K562 (cell line): ENCODE data around the gene CHST12. TPM values are rescaled to one million over a fixed set of nuclear protein-coding genes. Genes with fewer than 3 reads are reported as not detected.
A peak's percentile ranks its signal among the peaks of the same experiment; 100 is the strongest.

ENCODE experiments used
- ATAC-seq: fragments of 200-7000 bp; cut with Tn5 transposase; 3 replicates; pipeline ENCODE4 v1.9.1; 2020; ENCODE audit warnings: moderate library complexity
- BruUV-seq: library from RNA; stranded (reverse); fragments of 400-500 nt; replicated peaks from 2 replicates; lab custom pipeline; 2021; lab: Mats Ljungman, UMichigan
- CTCF ChIA-PET: fragments of 300-600 bp; formaldehyde crosslinking; extraction: SDS; loops from one replicate; lab custom pipeline; 2021; ENCODE audit warnings: low intra/inter-chr PET ratio; lab: Yijun Ruan, JAX
- POLR2A ChIA-PET: fragments of 300-600, 350-650 bp; sonication (Branson Sonifier 250); formaldehyde crosslinking; extraction: SDS; loops from one replicate; lab custom pipeline; 2021; ENCODE audit warnings: antibody characterized with exemption, inconsistent platforms; lab: Yijun Ruan, JAX
- DNase-seq, 4 experiments: peaks; one replicate each; pipeline versions ENCODE4 v3.0.0 to v3.0.0-alpha.2; 2011 to 2018; ENCODE audit warnings: low spot score in 3 of 4, mixed read lengths in 3 of 4; ENCODE audit errors: extremely low read depth in 1 of 4
- FAIRE-seq: peaks from 2 replicates; lab custom pipeline; 2011; peaks lifted over from hg19 to GRCh38; lab: Jason Lieb, UNC
- H2AFZ ChIP-seq: 2 replicates; pipeline ENCODE4 v1.6.0; 2011; ENCODE audit warnings: low read depth, low read length, control low read depth, inconsistent platforms
- H3K27ac ChIP-seq: fragments of 200-600 bp; 3 replicates; pipeline ENCODE4 v1.8.0; 2011; ENCODE audit warnings: low read depth, mild to moderate bottlenecking, control low read depth, inconsistent platforms, low read length, moderate library complexity, mixed read lengths; ENCODE audit errors: extremely low read depth
- H3K27me3 ChIP-seq, 2 experiments: fragments of 300-600 bp in 1 of 2; 2 replicates in 1 of 2; 3 replicates in 1 of 2; pipeline versions ENCODE4 v1.6.0 to v1.8.0; 2011; ENCODE audit warnings: inconsistent platforms in 2 of 2, low read length in 2 of 2, mild to moderate bottlenecking in 1 of 2, mixed read lengths in 1 of 2, moderate library complexity in 1 of 2; ENCODE audit not compliant: control insufficient read depth in 2 of 2, insufficient read depth in 2 of 2
- H3K36me3 ChIP-seq: fragments of 300-600 bp; 3 replicates; pipeline ENCODE4 v1.8.0; 2011; ENCODE audit warnings: mild to moderate bottlenecking, low read length, inconsistent platforms; ENCODE audit not compliant: control insufficient read depth, insufficient read depth
- H3K4me1 ChIP-seq, 2 experiments: fragments of 200-600 bp in 1 of 2; replicated peaks in 1 of 2; 2 replicates in 1 of 2; 3 replicates in 1 of 2; pipeline versions ENCODE4 v1.5.1 to v1.8.0; 2011; ENCODE audit warnings: inconsistent platforms in 2 of 2, low read length in 2 of 2, mild to moderate bottlenecking in 1 of 2, mixed read lengths in 1 of 2, moderate library complexity in 1 of 2; ENCODE audit not compliant: control insufficient read depth in 2 of 2, insufficient read depth in 2 of 2
- H3K4me2 ChIP-seq: 2 replicates; pipeline ENCODE4 v1.6.1; 2011; ENCODE audit warnings: low read length, control low read depth, inconsistent platforms, mixed read lengths; ENCODE audit not compliant: insufficient read depth
- H3K4me3 ChIP-seq: fragments of 200-600 bp; sonication (generic), shearing (Covaris generic); 2 replicates; pipeline ENCODE4 v1.5.1; 2016; ENCODE audit warnings: control low read depth, inconsistent platforms
- H3K79me2 ChIP-seq: fragments of 200-600 bp; 3 replicates; pipeline ENCODE4 v1.8.0; 2011; ENCODE audit warnings: low read length, inconsistent platforms; ENCODE audit not compliant: control insufficient read depth, insufficient read depth
- H3K9ac ChIP-seq, 2 experiments: 2 replicates each; pipeline versions ENCODE4 v1.6.0 to v1.6.1; 2011; ENCODE audit warnings: low read depth in 2 of 2, low read length in 2 of 2, control low read depth in 1 of 2, inconsistent platforms in 1 of 2, mild to moderate bottlenecking in 1 of 2, mixed read lengths in 1 of 2; ENCODE audit not compliant: insufficient read depth in 1 of 2
- H3K9me1 ChIP-seq: one replicate; pipeline ENCODE4 v1.6.0; 2011; ENCODE audit warnings: inconsistent platforms, mild to moderate bottlenecking, low read length, moderate library complexity; ENCODE audit not compliant: control insufficient read depth, insufficient read depth
- H3K9me3 ChIP-seq: replicated peaks from 2 replicates; pipeline ENCODE4 v1.5.1; 2011; ENCODE audit warnings: low read depth, low read length, inconsistent platforms; ENCODE audit not compliant: control insufficient read depth, insufficient read depth
- H4K20me1 ChIP-seq: replicated peaks from 2 replicates; pipeline ENCODE4 v1.6.1; 2011; ENCODE audit warnings: low read length, inconsistent platforms, mixed read lengths; ENCODE audit not compliant: control insufficient read depth, insufficient read depth
- BHLHE40 ChIP-seq: IDR thresholded peaks from 2 replicates; pipeline ENCODE4 v1.6.1; 2011; ENCODE audit warnings: low read length, improper control_type of control experiment
- L3MBTL2 ChIP-seq: fragments of 450-650 bp; IDR thresholded peaks from 2 replicates; pipeline ENCODE4 v1.6.1; 2016; ENCODE audit warnings: mild to moderate bottlenecking, moderate library complexity
- MEF2D ChIP-seq: conservative IDR thresholded peaks from 2 replicates; pipeline ENCODE4 v1.6.1; 2016; ENCODE audit warnings: low read depth, missing genetic modification characterization, missing compliant biosample characterization
- POLR2G ChIP-seq: fragments of 200-400 bp; formaldehyde crosslinking; IDR thresholded peaks from 2 replicates; pipeline ENCODE4 v1.6.1; 2017; ENCODE audit warnings: low read depth, mild to moderate bottlenecking, antibody characterized with exemption, low read length, moderate library complexity
- POLR2H ChIP-seq: IDR thresholded peaks from 2 replicates; pipeline ENCODE4 v1.6.1; 2016; ENCODE audit warnings: missing genetic modification characterization, low read depth, mild to moderate bottlenecking, control low read depth, missing compliant biosample characterization, moderate library complexity
- RBM25 ChIP-seq: fragments of 200-400 bp; formaldehyde crosslinking; IDR thresholded peaks from 2 replicates; pipeline ENCODE4 v1.6.1; 2018; ENCODE audit warnings: low read length, low read depth, moderate library complexity; ENCODE audit not compliant: severe bottlenecking
- SMAD1 ChIP-seq: fragments of 150-350 bp; IDR thresholded peaks from 2 replicates; pipeline ENCODE4 v1.6.1; 2014; ENCODE audit warnings: low read length, low read depth; ENCODE audit not compliant: partially characterized antibody
- SMARCA4 ChIP-seq: fragments of 450-650 bp; IDR thresholded peaks from 2 replicates; pipeline ENCODE4 v1.6.1; 2016
- ZNF140 ChIP-seq: fragments of 250-450 bp; sonication (Bioruptor Pico); IDR thresholded peaks from 2 replicates; pipeline ENCODE4 v1.8.0; 2021; ENCODE audit warnings: moderate library complexity, mild to moderate bottlenecking, inconsistent platforms
- WGBS: fragments of 100-300 bp; shearing (Covaris generic); methylation state at CpG from one replicate; pipeline ENCODE4 v1.1.6; 2016; ENCODE audit warnings: low coverage, mixed read lengths; ENCODE audit not compliant: insufficient coverage; ENCODE audit errors: missing lambda C conversion rate; 5-methylcytosine and 5-hydroxymethylcytosine counted together
- in situ Hi-C: fragments of 300-500 bp; cut with MboI; formaldehyde crosslinking; loops from 4 replicates; pipeline ENCODE4 v1.15.0; 2018; ENCODE audit warnings: inconsistent platforms, mixed read lengths
- intact Hi-C: fragments of 100-400 bp; cut with micrococcal nuclease; formaldehyde crosslinking; loops from 2 replicates; pipeline ENCODE4 v1.14.2; 2022
- polyA plus RNA-seq, 8 experiments: library from polyadenylated mRNA; depleted of rRNA in 4 of 8; stranded (reverse) in 5 of 8; unstranded in 3 of 8; fragments of >200 nt; fragmentation: Nextera tagmentation in 2 of 8; fragmentation: Illumina TruSeq in 1 of 8; extraction: Ambion mirVana in 2 of 8; extraction: Trizol in 1 of 8; gene quantifications; 2 replicates each; pipeline versions ENCODE4 v1.2.1 to v1.2.3, GENCODE V29; 2011 to 2014; ENCODE audit warnings: inconsistent platforms in 1 of 8, missing spikeins in 1 of 8
- total RNA-seq, 7 experiments: library from RNA; depleted of rRNA in 6 of 7; stranded (reverse); fragments of >200 nt in 6 of 7; fragmentation: Illumina TruSeq in 2 of 7; extraction: Trizol in 2 of 7; gene quantifications; 2 replicates each; pipeline versions ENCODE4 v1.2.1 to v1.2.3, GENCODE V29; 2011 to 2021; ENCODE audit warnings: low replicate concordance in 1 of 7
- TF ChIP-seq, protein P1 (sequence below): fragments of 450-650 bp; IDR thresholded peaks from 2 replicates; pipeline ENCODE4 v1.6.1; 2017; ENCODE audit warnings: antibody characterized with exemption, mild to moderate bottlenecking
- TF ChIP-seq, protein P2 (sequence below): fragments of 250-450 bp; sonication (Bioruptor Pico); IDR thresholded peaks from 2 replicates; pipeline ENCODE4 v1.5.0; 2021
- TF ChIP-seq, protein P3 (sequence below): IDR thresholded peaks from 2 replicates; pipeline ENCODE4 v1.6.1; 2012; ENCODE audit warnings: low read depth, low read length, improper control_type of control experiment, borderline replicate concordance
- TF ChIP-seq, protein P4 (sequence below), 2 experiments: IDR thresholded peaks; 2 replicates each; pipeline ENCODE4 v1.6.1; 2011; ENCODE audit warnings: borderline replicate concordance in 1 of 2, control low read depth in 1 of 2, low read depth in 1 of 2, low read length in 1 of 2, mild to moderate bottlenecking in 1 of 2, mixed read lengths in 1 of 2, moderate library complexity in 1 of 2; ENCODE audit not compliant: insufficient read depth in 1 of 2, insufficient read length in 1 of 2, poor library complexity in 1 of 2, severe bottlenecking in 1 of 2; ENCODE audit errors: extremely low read depth in 1 of 2

CHST12 gene
- total and polyA plus RNA-seq, 9 of the 15 experiments (the other 6 are each of a cell fraction or from before 2014, with no cell fraction given) = 0.18 to 19.8 (median 3.6) TPM

DNA sequence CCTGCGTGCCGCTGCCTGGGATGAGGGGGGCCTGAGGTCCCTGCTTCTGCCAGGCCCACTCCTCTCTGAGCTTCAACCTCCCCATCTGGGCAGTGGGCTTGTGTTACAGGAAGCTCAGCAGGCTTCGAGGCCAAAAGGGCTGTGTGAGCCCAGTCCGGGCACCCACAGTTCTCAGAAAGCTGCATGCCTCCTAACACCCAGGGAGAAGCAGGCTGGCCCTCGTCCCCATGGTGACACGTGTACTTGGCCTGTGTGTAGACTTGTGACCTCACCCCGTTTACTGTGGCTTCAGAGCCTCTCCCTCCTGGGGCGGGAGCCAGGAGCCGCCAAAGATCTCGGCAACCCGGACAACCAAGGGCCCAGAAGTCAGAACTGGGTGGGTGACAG, 75.0 kb downstream of the CHST12 start:
- H3K4me1 ChIP-seq = peaks cover 0 to 53% of the 10 kb centered on the region in 2 experiments; a peak in 3 of 5 replicates
- no peaks in the 10 kb centered on the region for H3K36me3 ChIP-seq
- peak overlapping the region in 1 of 2 experiments; percentile 68; a peak in 1 of 4 replicates for H3K9ac ChIP-seq
- peaks cover 4% of the 10 kb centered on the region; the same call in 1 of the 2 replicates for H3K9me3 ChIP-seq
- no peaks in the 10 kb centered on the region for H3K79me2 ChIP-seq
- H2AFZ ChIP-seq = no peak overlapping the region
- H3K27ac ChIP-seq = no peak overlapping the region
- WGBS = 11% methylated on average over 9 of the region's 11 CpGs
- H3K27me3 ChIP-seq = peaks cover 15 to 38% of the 10 kb centered on the region in 2 experiments; a peak in 4 of 5 replicates
- H3K4me3 ChIP-seq = no peak overlapping the region
- POLR2A ChIA-PET = interaction anchor here (1.0 to 1.1 kb wide), 2 partner anchors 9 to 15 kb away, joined by 3 read pairs; no protein-coding TSS in a partner anchor
- intact Hi-C loops (loop anchor here (5.0 to 10.0 kb wide), 2 partner anchors 89 to 186 kb away; no protein-coding TSS in a partner anchor), in situ Hi-C loops (no loop called here)
- no peaks in the 10 kb centered on the region for H3K9me1 ChIP-seq
- DNase-seq (peak in 2 of 4 experiments; percentile 38 to 50), FAIRE-seq (no peak), ATAC-seq (peak; percentile 22)
- BruUV-seq = no TSS peak
- CTCF ChIA-PET = interaction anchor here (0.7 kb wide), 1 partner anchor 232 kb away, joined by 3 read pairs; no protein-coding TSS in a partner anchor
- H4K20me1 ChIP-seq = peaks cover 23% of the 10 kb centered on the region
- H3K4me2 ChIP-seq = no peak overlapping the region
- TF ChIP-seq, protein P1, sequence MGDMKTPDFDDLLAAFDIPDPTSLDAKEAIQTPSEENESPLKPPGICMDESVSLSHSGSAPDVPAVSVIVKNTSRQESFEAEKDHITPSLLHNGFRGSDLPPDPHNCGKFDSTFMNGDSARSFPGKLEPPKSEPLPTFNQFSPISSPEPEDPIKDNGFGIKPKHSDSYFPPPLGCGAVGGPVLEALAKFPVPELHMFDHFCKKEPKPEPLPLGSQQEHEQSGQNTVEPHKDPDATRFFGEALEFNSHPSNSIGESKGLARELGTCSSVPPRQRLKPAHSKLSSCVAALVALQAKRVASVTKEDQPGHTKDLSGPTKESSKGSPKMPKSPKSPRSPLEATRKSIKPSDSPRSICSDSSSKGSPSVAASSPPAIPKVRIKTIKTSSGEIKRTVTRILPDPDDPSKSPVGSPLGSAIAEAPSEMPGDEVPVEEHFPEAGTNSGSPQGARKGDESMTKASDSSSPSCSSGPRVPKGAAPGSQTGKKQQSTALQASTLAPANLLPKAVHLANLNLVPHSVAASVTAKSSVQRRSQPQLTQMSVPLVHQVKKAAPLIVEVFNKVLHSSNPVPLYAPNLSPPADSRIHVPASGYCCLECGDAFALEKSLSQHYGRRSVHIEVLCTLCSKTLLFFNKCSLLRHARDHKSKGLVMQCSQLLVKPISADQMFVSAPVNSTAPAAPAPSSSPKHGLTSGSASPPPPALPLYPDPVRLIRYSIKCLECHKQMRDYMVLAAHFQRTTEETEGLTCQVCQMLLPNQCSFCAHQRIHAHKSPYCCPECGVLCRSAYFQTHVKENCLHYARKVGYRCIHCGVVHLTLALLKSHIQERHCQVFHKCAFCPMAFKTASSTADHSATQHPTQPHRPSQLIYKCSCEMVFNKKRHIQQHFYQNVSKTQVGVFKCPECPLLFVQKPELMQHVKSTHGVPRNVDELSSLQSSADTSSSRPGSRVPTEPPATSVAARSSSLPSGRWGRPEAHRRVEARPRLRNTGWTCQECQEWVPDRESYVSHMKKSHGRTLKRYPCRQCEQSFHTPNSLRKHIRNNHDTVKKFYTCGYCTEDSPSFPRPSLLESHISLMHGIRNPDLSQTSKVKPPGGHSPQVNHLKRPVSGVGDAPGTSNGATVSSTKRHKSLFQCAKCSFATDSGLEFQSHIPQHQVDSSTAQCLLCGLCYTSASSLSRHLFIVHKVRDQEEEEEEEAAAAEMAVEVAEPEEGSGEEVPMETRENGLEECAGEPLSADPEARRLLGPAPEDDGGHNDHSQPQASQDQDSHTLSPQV = no peak
- TF ChIP-seq L3MBTL2 (peak; percentile 86), MEF2D (tag) (no peak), RBM25 (no peak), BHLHE40 (peak; percentile 58; the same call in 1 of the 2 replicates), POLR2G (no peak), ZNF140 (no peak), SMARCA4 (no peak), POLR2H (tag) (no peak), SMAD1 (no peak)
- TF ChIP-seq, protein P2, sequence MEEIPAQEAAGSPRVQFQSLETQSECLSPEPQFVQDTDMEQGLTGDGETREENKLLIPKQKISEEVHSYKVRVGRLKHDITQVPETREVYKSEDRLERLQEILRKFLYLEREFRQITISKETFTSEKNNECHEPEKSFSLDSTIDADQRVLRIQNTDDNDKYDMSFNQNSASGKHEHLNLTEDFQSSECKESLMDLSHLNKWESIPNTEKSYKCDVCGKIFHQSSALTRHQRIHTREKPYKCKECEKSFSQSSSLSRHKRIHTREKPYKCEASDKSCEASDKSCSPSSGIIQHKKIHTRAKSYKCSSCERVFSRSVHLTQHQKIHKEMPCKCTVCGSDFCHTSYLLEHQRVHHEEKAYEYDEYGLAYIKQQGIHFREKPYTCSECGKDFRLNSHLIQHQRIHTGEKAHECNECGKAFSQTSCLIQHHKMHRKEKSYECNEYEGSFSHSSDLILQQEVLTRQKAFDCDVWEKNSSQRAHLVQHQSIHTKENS (CRISPR knock-in tag) = no peak
- TF ChIP-seq, protein P3, sequence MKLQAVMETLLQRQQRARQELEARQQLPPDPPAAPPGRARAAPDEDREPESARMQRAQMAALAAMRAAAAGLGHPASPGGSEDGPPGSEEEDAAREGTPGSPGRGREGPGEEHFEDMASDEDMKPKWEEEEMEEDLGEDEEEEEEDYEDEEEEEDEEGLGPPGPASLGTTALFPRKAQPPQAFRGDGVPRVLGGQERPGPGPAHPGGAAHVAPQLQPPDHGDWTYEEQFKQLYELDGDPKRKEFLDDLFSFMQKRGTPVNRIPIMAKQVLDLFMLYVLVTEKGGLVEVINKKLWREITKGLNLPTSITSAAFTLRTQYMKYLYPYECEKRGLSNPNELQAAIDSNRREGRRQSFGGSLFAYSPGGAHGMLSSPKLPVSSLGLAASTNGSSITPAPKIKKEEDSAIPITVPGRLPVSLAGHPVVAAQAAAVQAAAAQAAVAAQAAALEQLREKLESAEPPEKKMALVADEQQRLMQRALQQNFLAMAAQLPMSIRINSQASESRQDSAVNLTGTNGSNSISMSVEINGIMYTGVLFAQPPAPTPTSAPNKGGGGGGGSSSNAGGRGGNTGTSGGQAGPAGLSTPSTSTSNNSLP = no peak
- TF ChIP-seq, protein P4, sequence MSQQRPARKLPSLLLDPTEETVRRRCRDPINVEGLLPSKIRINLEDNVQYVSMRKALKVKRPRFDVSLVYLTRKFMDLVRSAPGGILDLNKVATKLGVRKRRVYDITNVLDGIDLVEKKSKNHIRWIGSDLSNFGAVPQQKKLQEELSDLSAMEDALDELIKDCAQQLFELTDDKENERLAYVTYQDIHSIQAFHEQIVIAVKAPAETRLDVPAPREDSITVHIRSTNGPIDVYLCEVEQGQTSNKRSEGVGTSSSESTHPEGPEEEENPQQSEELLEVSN (IDR thresholded peaks at IDR 0.05; ENCODE audit: borderline replicate concordance in 1 of 2, extremely low read depth in 1 of 2, insufficient read depth in 1 of 2, insufficient read length in 1 of 2, low read depth in 1 of 2, low read length in 1 of 2, poor library complexity in 1 of 2, severe bottlenecking in 1 of 2) = peak; percentile 61 to 84
